Activated T-helper 2 cell treated with anti-CD3 and anti-CD28 coated beads, Interferon-gamma antibody, Interleukin-2, Interleukin-4, amounts not matched to agents 10 μg/mL and 5 μg/mL and 100 μg/mL, durations not matched to agents 14 hours and 24 hours and 36 hours (primary cell): ENCODE data around the gene TMEM109. TPM values are rescaled to one million over a fixed set of nuclear protein-coding genes. Genes with fewer than 3 reads are reported as not detected.

Experiments used
- DNase-seq: peaks from one replicate; pipeline ENCODE4 v3.0.0; 2021; ENCODE audit warnings: low spot score
- H3K27ac Mint-ChIP-seq: one replicate; pipeline ENCODE4 v1.8.0; 2021; ENCODE audit warnings: mixed read lengths
- H3K27me3 Mint-ChIP-seq: one replicate; pipeline ENCODE4 v1.8.0; 2021; ENCODE audit warnings: low read depth, mixed read lengths
- H3K36me3 Mint-ChIP-seq: one replicate; pipeline ENCODE4 v1.8.0; 2021; ENCODE audit warnings: low read depth, mixed read lengths
- H3K4me1 Mint-ChIP-seq: one replicate; pipeline ENCODE4 v1.8.0; 2021; ENCODE audit warnings: low read depth, mixed read lengths
- H3K4me3 Mint-ChIP-seq: one replicate; pipeline ENCODE4 v1.8.0; 2021; ENCODE audit warnings: low read depth, mild to moderate bottlenecking, moderate library complexity, mixed read lengths
- H3K9me3 Mint-ChIP-seq: one replicate; pipeline ENCODE4 v1.8.0; 2021; ENCODE audit warnings: mixed read lengths
- intact Hi-C: fragments of 100-400 bp; cut with micrococcal nuclease; formaldehyde crosslinking; loops from one replicate; pipeline ENCODE4 v1.15.1; 2023
- total RNA-seq: library from RNA; stranded (reverse); gene quantifications from 2 replicates; pipeline ENCODE4 v1.2.3, GENCODE V29; 2022

Gene TMEM109
- total RNA-seq, 1 donor from 2014 or later: 112 TPM

- H3K9me3 Mint-ChIP-seq: no peaks in the 10 kb centered on the region
- no peak overlapping the region for H3K27ac Mint-ChIP-seq
- intact Hi-C loops: no loop called here
- H3K36me3 Mint-ChIP-seq: no peaks in the 10 kb centered on the region
- H3K4me3 Mint-ChIP-seq: no peak overlapping the region
- H3K4me1 Mint-ChIP-seq: peaks cover 2% of the 10 kb centered on the region
- no peak for DNase-seq
- H3K27me3 Mint-ChIP-seq: no peaks in the 10 kb centered on the region
Measured at GRCh38 chr11:60936467-60937143, 22.6 kb downstream of the TMEM109 start.

GRCh38 chr11:60937144-60937527, 23.2 kb downstream of the TMEM109 start:
- Mint-ChIP-seq H3K9me3 (no peaks in the 10 kb centered on the region), H3K36me3 (no peaks in the 10 kb centered on the region), H3K27ac (no peak overlapping the region), H3K4me1 (peaks cover 2% of the 10 kb centered on the region), H3K27me3 (no peaks in the 10 kb centered on the region), H3K4me3 (no peak overlapping the region)
- intact Hi-C loops: no loop called here
- no peak for DNase-seq

- no peak for DNase-seq
- intact Hi-C loops: no loop called here
- H3K36me3 Mint-ChIP-seq: no peaks in the 10 kb centered on the region
- no peak overlapping the region for H3K27ac Mint-ChIP-seq
- no peaks in the 10 kb centered on the region for H3K9me3 Mint-ChIP-seq
- H3K4me1 Mint-ChIP-seq: peaks cover 2% of the 10 kb centered on the region
- H3K4me3 Mint-ChIP-seq: no peak overlapping the region
- no peaks in the 10 kb centered on the region for H3K27me3 Mint-ChIP-seq
Measured at GRCh38 chr11:60937811-60938210, 23.9 kb downstream of the TMEM109 start.

DNA sequence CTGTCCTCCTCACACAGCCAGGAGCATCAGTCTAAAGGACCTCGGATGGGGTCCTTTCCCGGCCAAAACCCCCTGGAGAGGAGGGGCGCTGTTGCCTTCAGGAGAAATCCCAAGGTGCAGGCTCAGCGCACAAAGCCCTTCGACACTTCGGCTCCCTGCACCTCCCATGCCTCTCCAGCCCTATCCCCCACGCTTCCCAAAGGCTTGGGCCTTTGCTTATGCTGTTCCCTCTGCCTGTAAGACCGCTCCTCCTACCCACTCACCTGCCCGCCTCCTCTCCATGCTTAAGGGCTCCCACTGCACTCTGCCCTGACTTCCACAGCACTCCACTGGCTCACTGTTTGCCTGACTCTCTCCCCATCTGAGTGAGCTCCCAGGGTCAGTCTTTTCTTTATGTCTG, 24.5 kb downstream of the TMEM109 start:
- Mint-ChIP-seq H3K27me3 (no peaks in the 10 kb centered on the region), H3K9me3 (no peaks in the 10 kb centered on the region), H3K27ac (no peak overlapping the region), H3K4me1 (peaks cover 2% of the 10 kb centered on the region), H3K4me3 (no peak overlapping the region), H3K36me3 (no peaks in the 10 kb centered on the region)
- intact Hi-C loops: no loop called here
- DNase-seq: no peak

DNA sequence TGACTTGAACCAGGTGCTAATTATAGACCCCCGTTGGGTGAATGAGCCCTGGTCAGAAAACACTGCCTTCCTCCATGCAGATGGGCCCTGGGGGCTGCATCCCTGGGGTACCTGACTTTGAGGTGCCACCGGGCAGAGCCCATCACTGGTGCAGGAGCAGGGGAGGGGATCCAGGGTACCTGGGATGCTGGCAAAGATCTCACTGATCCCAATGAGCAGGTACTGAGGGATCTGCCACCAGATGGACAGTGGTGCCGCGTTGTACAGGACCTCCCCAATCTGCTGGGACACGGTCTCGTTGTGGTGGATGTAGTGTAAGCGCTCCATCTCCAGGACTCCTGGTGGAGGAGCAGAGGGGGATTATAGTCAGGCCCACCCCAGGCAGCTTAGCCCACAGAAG, 25.3 kb downstream of the TMEM109 start:
- Mint-ChIP-seq H3K4me3 (no peak overlapping the region), H3K36me3 (no peaks in the 10 kb centered on the region), H3K4me1 (peaks cover 2% of the 10 kb centered on the region), H3K27me3 (no peaks in the 10 kb centered on the region), H3K27ac (no peak overlapping the region), H3K9me3 (no peaks in the 10 kb centered on the region)
- no peak for DNase-seq
- intact Hi-C loops: no loop called here

DNA sequence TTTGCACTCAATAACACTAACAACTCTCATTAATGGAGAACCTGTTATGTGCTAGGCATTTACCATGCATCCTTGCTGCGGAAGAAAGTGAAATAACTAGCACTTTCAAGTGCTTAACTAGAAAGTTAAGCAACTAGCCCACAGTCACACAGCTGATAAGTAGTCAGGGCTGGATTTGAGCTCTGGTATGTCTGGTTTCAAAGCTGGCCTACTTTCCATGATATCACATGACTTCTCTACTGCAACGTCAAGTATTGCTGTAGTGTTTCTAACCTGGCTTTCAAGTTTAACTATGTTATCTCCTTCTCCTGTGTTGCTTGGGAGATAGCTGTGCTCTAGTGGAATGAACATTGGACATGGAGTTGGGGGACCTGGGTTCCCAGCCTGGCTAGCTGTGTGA, 25.9 kb downstream of the TMEM109 start:
- Mint-ChIP-seq H3K4me3 (no peak overlapping the region), H3K9me3 (no peaks in the 10 kb centered on the region), H3K27ac (no peak overlapping the region), H3K4me1 (peaks cover 2% of the 10 kb centered on the region), H3K36me3 (no peaks in the 10 kb centered on the region), H3K27me3 (no peaks in the 10 kb centered on the region)
- no peak for DNase-seq
- intact Hi-C loops: no loop called here

- intact Hi-C loops: no loop called here
- H3K27me3 Mint-ChIP-seq: peaks cover 3% of the 10 kb centered on the region
- H3K4me1 Mint-ChIP-seq: peaks cover 2% of the 10 kb centered on the region
- no peaks in the 10 kb centered on the region for H3K9me3 Mint-ChIP-seq
- H3K36me3 Mint-ChIP-seq: no peaks in the 10 kb centered on the region
- H3K4me3 Mint-ChIP-seq: no peak overlapping the region
- DNase-seq: no peak
- H3K27ac Mint-ChIP-seq: no peak overlapping the region
Measured at GRCh38 chr11:60941371-60942119, 27.6 kb downstream of the TMEM109 start.

DNA sequence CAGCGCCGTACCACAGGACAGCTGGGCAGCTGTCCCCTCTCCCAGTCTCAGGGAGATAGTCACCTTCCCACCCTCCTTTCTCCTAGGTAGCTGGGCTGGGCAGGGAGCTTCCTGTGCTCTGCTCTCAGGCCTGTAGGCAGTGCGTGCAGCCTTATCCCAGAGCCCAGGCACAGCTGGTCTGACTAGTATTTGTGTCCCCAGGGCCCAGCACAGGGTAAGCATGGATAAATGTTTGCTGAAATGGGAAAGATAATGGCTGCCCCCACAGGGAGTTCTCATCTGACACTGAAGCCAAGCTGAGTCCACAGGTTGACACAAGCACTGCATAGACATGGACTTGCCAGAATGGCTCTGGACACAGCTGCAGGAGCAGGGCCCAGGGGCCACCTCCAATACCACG, 28.3 kb downstream of the TMEM109 start:
- Mint-ChIP-seq H3K4me1 (peaks cover 2% of the 10 kb centered on the region), H3K9me3 (no peaks in the 10 kb centered on the region), H3K4me3 (no peak overlapping the region), H3K27ac (no peak overlapping the region), H3K27me3 (peaks cover 3% of the 10 kb centered on the region), H3K36me3 (no peaks in the 10 kb centered on the region)
- intact Hi-C loops: no loop called here
- DNase-seq: no peak

GRCh38 chr11:60942970-60943565, 29.1 kb downstream of the TMEM109 start:
- intact Hi-C loops: no loop called here
- H3K4me1 Mint-ChIP-seq: peaks cover 2% of the 10 kb centered on the region
- no peak overlapping the region for H3K27ac Mint-ChIP-seq
- DNase-seq: no peak
- H3K9me3 Mint-ChIP-seq: no peaks in the 10 kb centered on the region
- H3K27me3 Mint-ChIP-seq: peaks cover 3% of the 10 kb centered on the region
- H3K36me3 Mint-ChIP-seq: no peaks in the 10 kb centered on the region
- H3K4me3 Mint-ChIP-seq: no peak overlapping the region

- no peak overlapping the region for H3K4me3 Mint-ChIP-seq
Measured at GRCh38 chr11:60944490-60945294, 30.7 kb downstream of the TMEM109 start.

GRCh38 chr11:60945295-60945667, 31.3 kb downstream of the TMEM109 start:
- Mint-ChIP-seq H3K27me3 (peaks cover 13% of the 10 kb centered on the region), H3K9me3 (no peaks in the 10 kb centered on the region), H3K4me3 (no peak overlapping the region), H3K36me3 (no peaks in the 10 kb centered on the region), H3K27ac (no peak overlapping the region), H3K4me1 (peaks cover 2% of the 10 kb centered on the region)
- intact Hi-C loops: no loop called here
- DNase-seq: no peak

More at GRCh38 chr11:60944490-60945294, 30.7 kb downstream of the TMEM109 start:
- DNase-seq: no peak
- no peaks in the 10 kb centered on the region for H3K36me3 Mint-ChIP-seq
- H3K4me1 Mint-ChIP-seq: peaks cover 2% of the 10 kb centered on the region
- H3K9me3 Mint-ChIP-seq: no peaks in the 10 kb centered on the region
- H3K27me3 Mint-ChIP-seq: peaks cover 9% of the 10 kb centered on the region
- intact Hi-C loops: no loop called here
- no peak overlapping the region for H3K27ac Mint-ChIP-seq

- intact Hi-C loops: no loop called here
- peaks cover 1% of the 10 kb centered on the region for H3K4me1 Mint-ChIP-seq
- no peak overlapping the region for H3K27ac Mint-ChIP-seq
- no peak for DNase-seq
- H3K9me3 Mint-ChIP-seq: no peaks in the 10 kb centered on the region
- H3K4me3 Mint-ChIP-seq: no peak overlapping the region
- H3K27me3 Mint-ChIP-seq: peaks cover 16% of the 10 kb centered on the region
- no peaks in the 10 kb centered on the region for H3K36me3 Mint-ChIP-seq
Measured at GRCh38 chr11:60946601-60947264, 32.8 kb downstream of the TMEM109 start.
